ENCODE data around the gene PNPLA7. TPM values are rescaled to one million over a fixed set of nuclear protein-coding genes. Genes with fewer than 3 reads are reported as not detected.

Gene PNPLA7
- total and polyA plus RNA-seq, 10 of the 15 experiments (the other 5 are each of a cell fraction or from before 2014, with no cell fraction given) = 0.04 to 0.85 (median 0.19) TPM; not detected in 1

- H3K4me2 ChIP-seq (ENCODE audit: control insufficient read depth, insufficient read depth) = no peak overlapping the region
- no peak overlapping the region for H2AFZ ChIP-seq (ENCODE audit: control insufficient read depth, low read depth, low read length)
- no peaks in the 10 kb centered on the region for H3K9me3 ChIP-seq (replicated peaks; ENCODE audit: control insufficient read depth, insufficient read depth, low read length)
- ChIA-PET SMC1A (ENCODE audit: uncharacterized antibody, unreplicated experiment) (no interaction called here), POLR2A (no interaction called here), CTCF (interaction anchor here (0.8 kb wide), 2 partner anchors 8 to 42 kb away, joined by 3 to 4 read pairs; partner anchors contain the start of gene DPH7), RAD21 (ENCODE audit: unreplicated experiment) (no interaction called here)
- H3K4me1 ChIP-seq (ENCODE audit: control insufficient read depth, insufficient read depth, low read length) = peaks cover 6% of the 10 kb centered on the region; the same call in 1 of the 2 replicates
- no peak for ATAC-seq
- no peak overlapping the region for H3K9ac ChIP-seq (ENCODE audit: control insufficient read depth, insufficient read depth, low read length)
- WGBS (ENCODE audit: insufficient coverage, insufficient replicate concordance, low lambda C conversion rate, missing lambda C conversion rate) = 87% methylated on average over 14 of the region's 14 CpGs
- TF ChIP-seq HDGF (IDR thresholded peaks at IDR 0.05) = no peak
- TF ChIP-seq KLF5 (IDR thresholded peaks at IDR 0.05; ENCODE audit: partially characterized antibody) = no peak
- no peak for TF ChIP-seq TBL1XR1 (IDR thresholded peaks at IDR 0.05; ENCODE audit: low read depth, low read length)
- TF ChIP-seq HDAC6 (IDR thresholded peaks at IDR 0.05; ENCODE audit: unreplicated experiment) = no peak
- no peak for TF ChIP-seq EED (IDR thresholded peaks at IDR 0.05; ENCODE audit: low read depth)
- peaks cover 14% of the 10 kb centered on the region for H3K79me2 ChIP-seq (ENCODE audit: control insufficient read depth, insufficient read depth, low read length)
- BruUV-seq (replicated peaks) = no TSS peak
- no peak overlapping the region for H3K27ac ChIP-seq (ENCODE audit: control insufficient read depth, insufficient read depth)
- FAIRE-seq = no peak
- H3K36me3 ChIP-seq (ENCODE audit: control insufficient read depth in 2 of 2, insufficient read depth in 2 of 2, low read length in 1 of 2) = peaks cover 14 to 22% of the 10 kb centered on the region in 2 experiments; a peak in 3 of 4 replicates
- in situ Hi-C loops (cut with MboI) (no loop called here), intact Hi-C loops (cut with micrococcal nuclease; ENCODE audit: unreplicated experiment) (no loop called here)
- DNase-seq (ENCODE audit: low read depth, low spot score) = no peak
- no peaks in the 10 kb centered on the region for H3K27me3 ChIP-seq (replicated peaks in 1 of 2; ENCODE audit: control insufficient read depth in 2 of 2, insufficient read depth in 2 of 2, low read length in 1 of 2)
- H3K4me3 ChIP-seq = no peak overlapping the region
- H4K20me1 ChIP-seq (ENCODE audit: control insufficient read depth, insufficient read depth) = no peaks in the 10 kb centered on the region
Measured at GRCh38 chr9:137586854-137587253, 36.7 kb upstream of the PNPLA7 start.

GRCh38 chr9:137583957-137584356, 33.8 kb upstream of the PNPLA7 start:
- no peaks in the 10 kb centered on the region for H4K20me1 ChIP-seq (ENCODE audit: control insufficient read depth, insufficient read depth)
- intact Hi-C loops (cut with micrococcal nuclease; ENCODE audit: unreplicated experiment) (no loop called here), in situ Hi-C loops (cut with MboI) (no loop called here)
- H3K79me2 ChIP-seq (ENCODE audit: control insufficient read depth, insufficient read depth, low read length) = peaks cover 4% of the 10 kb centered on the region; the same call in 1 of the 2 replicates
- H3K9ac ChIP-seq (ENCODE audit: control insufficient read depth, insufficient read depth, low read length) = no peak overlapping the region
- no peak overlapping the region for H3K27ac ChIP-seq (ENCODE audit: control insufficient read depth, insufficient read depth)
- H2AFZ ChIP-seq (ENCODE audit: control insufficient read depth, low read depth, low read length) = no peak overlapping the region
- ChIA-PET RAD21 (ENCODE audit: unreplicated experiment) (no interaction called here), SMC1A (ENCODE audit: uncharacterized antibody, unreplicated experiment) (no interaction called here), POLR2A (interaction anchor here (0.6 kb wide), 1 partner anchor 506 kb away, joined by 3 read pairs; no protein-coding TSS in a partner anchor), CTCF (no interaction called here)
- BruUV-seq (replicated peaks) = no TSS peak
- H3K4me2 ChIP-seq (ENCODE audit: control insufficient read depth, insufficient read depth) = no peak overlapping the region
- H3K4me3 ChIP-seq = no peak overlapping the region
- no peaks in the 10 kb centered on the region for H3K4me1 ChIP-seq (ENCODE audit: control insufficient read depth, insufficient read depth, low read length)
- TF ChIP-seq SPI1 (IDR thresholded peaks at IDR 0.05; ENCODE audit: borderline replicate concordance, insufficient read depth, low read depth, low read length) (no peak), NFXL1 (IDR thresholded peaks at IDR 0.05; ENCODE audit: borderline replicate concordance) (no peak), ZNF622 (IDR thresholded peaks at IDR 0.05) (no peak), PAX8 (IDR thresholded peaks at IDR 0.05) (no peak), E2F4 (IDR thresholded peaks at IDR 0.05; ENCODE audit: low read depth, low read length) (no peak), TCF3 (IDR thresholded peaks at IDR 0.05; ENCODE audit: borderline replicate concordance, insufficient read depth, low read depth, low read length) (no peak), FOXK2 (IDR thresholded peaks at IDR 0.05) (no peak), CHD2 (IDR thresholded peaks at IDR 0.05; ENCODE audit: borderline replicate concordance, low read depth, low read length) (no peak), RELA (IDR thresholded peaks at IDR 0.05; ENCODE audit: borderline replicate concordance, partially characterized antibody) (no peak), CEBPB (IDR thresholded peaks at IDR 0.05; ENCODE audit: borderline replicate concordance in 1 of 2, low read depth in 2 of 2, low read length in 2 of 2) (no peak)
- H3K36me3 ChIP-seq (ENCODE audit: control insufficient read depth in 2 of 2, insufficient read depth in 2 of 2, low read length in 1 of 2) = peaks cover 14 to 22% of the 10 kb centered on the region in 2 experiments; a peak in 3 of 4 replicates
- no peaks in the 10 kb centered on the region for H3K27me3 ChIP-seq (replicated peaks in 1 of 2; ENCODE audit: control insufficient read depth in 2 of 2, insufficient read depth in 2 of 2, low read length in 1 of 2)
- H3K9me3 ChIP-seq (replicated peaks; ENCODE audit: control insufficient read depth, insufficient read depth, low read length) = no peaks in the 10 kb centered on the region
- DNase-seq (ENCODE audit: low read depth, low spot score) = no peak
- no peak for ATAC-seq
- FAIRE-seq = no peak
- 86% methylated on average over 8 of the region's 8 CpGs for WGBS (ENCODE audit: insufficient coverage, insufficient replicate concordance, low lambda C conversion rate, missing lambda C conversion rate)

All from GM12878 (cell line).